Ovary (tissue), 3 donors: ENCODE results near the gene PARD3.

ENCODE experiments used
- CTCF ChIP-seq, 3 donors: fragments of 450-650 bp in 2 of 3; fragments of 200-600 bp in 1 of 3; IDR thresholded peaks; one replicate each; pipeline versions ENCODE4 v1.5.1 to v1.8.0; 2016 to 2022; ENCODE audit warnings: antibody characterized with exemption in 3 of 3, mild to moderate bottlenecking in 1 of 3
- EP300 ChIP-seq: sonication (generic); formaldehyde crosslinking; IDR thresholded peaks from one replicate; pipeline ENCODE4 v1.6.1; 2017; ENCODE audit warnings: antibody characterized with exemption
- POLR2A ChIP-seq: fragments of 450-650 bp; IDR thresholded peaks from one replicate; pipeline ENCODE4 v1.6.1; 2017; ENCODE audit warnings: antibody characterized with exemption, mild to moderate bottlenecking, moderate library complexity
- donor health status: DM: no; HTN: no; CAD: no.

- TF ChIP-seq CTCF (IDR thresholded peaks at IDR 0.05) (no peak), POLR2A (no peak), EP300 (no peak)
Measured at GRCh38 chr10:34736976-34737771, 77.9 kb downstream of the PARD3 start.
